Cardiac fibroblast (primary cell): ENCODE data around the gene FMNL2.

Experiments
- DNase-seq, 2 donors: peaks; one replicate each; pipeline versions ENCODE4 v3.0.0 to v3.0.0-alpha.2; 2010; ENCODE audit warnings: low read depth in 2 of 2
- H3K4me3 ChIP-seq, 2 donors: replicated peaks in 1 of 2; 1 replicate in 1 of 2; 2 replicates in 1 of 2; pipeline ENCODE4 v1.5.1; 2011; ENCODE audit warnings: low read depth in 2 of 2, low read length in 2 of 2, mild to moderate bottlenecking in 2 of 2, moderate library complexity in 1 of 2
- CTCF ChIP-seq: IDR thresholded peaks from one replicate; pipeline ENCODE4 v1.5.1; 2011; ENCODE audit warnings: low read depth, mild to moderate bottlenecking, low read length, inconsistent platforms

The FMNL2 gene

DNA sequence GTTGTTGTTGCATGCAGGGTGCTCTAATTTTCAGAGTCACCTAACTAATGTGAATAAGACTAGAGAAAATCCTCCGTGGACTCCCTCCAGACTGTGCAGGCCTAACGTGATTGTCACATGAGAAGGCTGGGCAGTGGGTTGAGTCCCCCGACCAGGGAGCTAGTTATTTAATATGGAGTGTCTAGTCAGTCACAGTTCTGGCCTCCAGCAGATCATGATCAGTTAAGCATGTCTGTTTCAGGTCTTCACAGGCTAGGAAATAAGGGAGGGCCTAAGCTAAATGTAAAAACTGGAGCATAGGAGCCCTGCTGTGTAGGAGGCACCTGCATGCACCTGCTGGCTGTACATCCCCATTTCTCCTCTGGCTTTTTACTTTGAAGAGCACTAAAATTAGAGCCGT lies 295.5 kb downstream of the FMNL2 start:
- no peak for TF ChIP-seq CTCF

GRCh38 chr2:152632736-152633135 lies 297.8 kb downstream of the FMNL2 start:
- no peak for TF ChIP-seq CTCF
- no peak for DNase-seq
- H3K4me3 ChIP-seq = no peak overlapping the region

More for the DNA sequence above, 295.5 kb downstream of the FMNL2 start:
- no peak for DNase-seq
- H3K4me3 ChIP-seq = no peak overlapping the region

- peak; percentile 66 to 73 for DNase-seq
- no peak overlapping the region for H3K4me3 ChIP-seq
- TF ChIP-seq CTCF = peak; percentile 65
These were observed 300.8 kb downstream of the FMNL2 start for GRCh38 chr2:152635635-152636298.

- TF ChIP-seq CTCF = no peak
- DNase-seq = no peak
These were observed 302.3 kb downstream of the FMNL2 start for GRCh38 chr2:152637251-152637650.

GRCh38 chr2:152638056-152638455 lies 303.1 kb downstream of the FMNL2 start:
- no peak for TF ChIP-seq CTCF
- no peak for DNase-seq
- H3K4me3 ChIP-seq = no peak overlapping the region

More at GRCh38 chr2:152637251-152637650, 302.3 kb downstream of the FMNL2 start:
- no peak overlapping the region for H3K4me3 ChIP-seq

DNA sequence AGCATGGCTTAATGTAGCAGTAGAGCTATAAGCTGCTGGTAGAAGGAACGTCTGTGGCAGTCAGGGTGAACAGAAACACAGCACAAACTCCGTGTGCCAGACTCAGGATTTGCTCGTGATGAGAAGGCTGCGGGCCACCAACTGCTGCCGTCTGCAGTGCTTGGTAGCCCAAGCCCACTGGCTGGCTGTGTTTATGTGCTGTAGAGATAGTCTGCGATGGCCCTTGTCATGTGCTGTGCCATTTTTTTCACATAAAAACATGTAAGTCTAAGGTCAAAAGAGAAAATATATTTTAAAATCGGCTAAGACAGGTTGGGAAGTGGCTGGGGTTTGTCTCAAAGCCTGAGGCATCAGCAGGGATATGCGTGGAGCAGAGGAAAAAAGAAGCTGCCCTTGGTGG lies 303.6 kb downstream of the FMNL2 start:
- no peak for DNase-seq
- H3K4me3 ChIP-seq = no peak overlapping the region
- TF ChIP-seq CTCF = no peak

DNA sequence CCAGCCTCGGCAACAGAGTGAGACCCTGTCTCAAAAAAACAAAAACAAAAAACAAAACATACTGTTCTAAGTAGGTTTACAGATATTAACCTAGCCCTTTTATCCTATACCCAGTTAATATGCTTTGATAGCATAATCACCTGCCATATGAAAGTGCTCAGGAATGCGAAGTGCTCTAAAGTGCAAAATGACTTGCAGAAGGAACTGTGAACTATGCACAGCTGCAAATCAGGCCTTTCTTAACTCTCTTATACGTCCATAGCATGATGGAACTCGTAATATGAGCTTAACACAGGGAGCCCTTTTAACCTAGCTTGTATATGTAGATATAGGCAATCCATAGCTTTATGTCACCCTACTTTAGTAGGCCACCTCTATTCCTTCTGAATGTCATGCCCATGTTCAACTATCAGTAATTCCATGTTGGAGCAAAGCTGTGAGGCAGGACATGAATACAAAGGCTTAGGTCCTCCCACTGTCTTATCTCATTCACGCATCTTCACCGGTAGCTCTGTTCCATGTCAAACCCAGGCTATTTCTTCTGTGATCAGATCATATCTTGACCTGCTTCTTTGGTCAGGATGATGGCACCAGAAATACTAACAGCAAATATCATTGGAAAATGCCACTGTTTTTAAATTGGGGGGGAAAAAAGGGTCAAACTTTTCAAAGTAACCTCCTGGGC lies 309.4 kb downstream of the FMNL2 start:
- TF ChIP-seq CTCF = no peak
- no peak overlapping the region for H3K4me3 ChIP-seq
- DNase-seq = no peak
